Choroid plexus epithelial cell (primary cell): Measurements from ENCODE around the gene ADORA2A.
A peak's percentile ranks its signal among the peaks of the same experiment; 100 is the strongest.

Experiments
- DNase-seq: peaks from one replicate; pipeline ENCODE4 v3.0.0-alpha.2; 2010; ENCODE audit warnings: low read depth
- H3K4me3 ChIP-seq: 2 replicates; pipeline ENCODE4 v1.5.1; 2011; ENCODE audit warnings: low read depth, mild to moderate bottlenecking, control low read depth, low read length, moderate library complexity
- TF ChIP-seq, protein P1 (sequence below): conservative IDR thresholded peaks from 2 replicates; pipeline ENCODE4 v1.5.1; 2011; ENCODE audit warnings: low read depth, mild to moderate bottlenecking, control low read depth, inconsistent platforms, low read length, moderate library complexity

Gene ADORA2A

DNA sequence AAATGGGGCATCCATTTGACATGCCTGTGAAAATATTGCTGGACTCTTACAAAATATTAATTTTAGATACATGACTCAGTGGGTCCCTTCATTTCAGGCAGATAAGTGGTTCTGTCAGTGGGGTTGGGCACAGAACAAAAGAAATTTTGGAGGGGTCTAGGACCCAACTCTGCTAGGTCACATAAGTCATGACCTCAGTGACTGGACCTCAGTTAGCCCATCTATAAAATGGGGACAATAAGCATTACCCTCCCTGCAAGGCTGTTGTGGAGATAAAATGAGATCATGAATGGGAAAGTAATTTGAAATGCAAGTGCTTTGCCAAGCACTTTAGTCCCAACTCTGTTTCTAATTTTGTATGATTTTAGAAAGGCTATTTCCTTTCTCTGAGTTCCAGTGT is 23.8 kb downstream of the ADORA2A start:
- no peak for DNase-seq
- H3K4me3 ChIP-seq: no peak overlapping the region
- TF ChIP-seq, protein P1, sequence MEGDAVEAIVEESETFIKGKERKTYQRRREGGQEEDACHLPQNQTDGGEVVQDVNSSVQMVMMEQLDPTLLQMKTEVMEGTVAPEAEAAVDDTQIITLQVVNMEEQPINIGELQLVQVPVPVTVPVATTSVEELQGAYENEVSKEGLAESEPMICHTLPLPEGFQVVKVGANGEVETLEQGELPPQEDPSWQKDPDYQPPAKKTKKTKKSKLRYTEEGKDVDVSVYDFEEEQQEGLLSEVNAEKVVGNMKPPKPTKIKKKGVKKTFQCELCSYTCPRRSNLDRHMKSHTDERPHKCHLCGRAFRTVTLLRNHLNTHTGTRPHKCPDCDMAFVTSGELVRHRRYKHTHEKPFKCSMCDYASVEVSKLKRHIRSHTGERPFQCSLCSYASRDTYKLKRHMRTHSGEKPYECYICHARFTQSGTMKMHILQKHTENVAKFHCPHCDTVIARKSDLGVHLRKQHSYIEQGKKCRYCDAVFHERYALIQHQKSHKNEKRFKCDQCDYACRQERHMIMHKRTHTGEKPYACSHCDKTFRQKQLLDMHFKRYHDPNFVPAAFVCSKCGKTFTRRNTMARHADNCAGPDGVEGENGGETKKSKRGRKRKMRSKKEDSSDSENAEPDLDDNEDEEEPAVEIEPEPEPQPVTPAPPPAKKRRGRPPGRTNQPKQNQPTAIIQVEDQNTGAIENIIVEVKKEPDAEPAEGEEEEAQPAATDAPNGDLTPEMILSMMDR: no peak

DNA sequence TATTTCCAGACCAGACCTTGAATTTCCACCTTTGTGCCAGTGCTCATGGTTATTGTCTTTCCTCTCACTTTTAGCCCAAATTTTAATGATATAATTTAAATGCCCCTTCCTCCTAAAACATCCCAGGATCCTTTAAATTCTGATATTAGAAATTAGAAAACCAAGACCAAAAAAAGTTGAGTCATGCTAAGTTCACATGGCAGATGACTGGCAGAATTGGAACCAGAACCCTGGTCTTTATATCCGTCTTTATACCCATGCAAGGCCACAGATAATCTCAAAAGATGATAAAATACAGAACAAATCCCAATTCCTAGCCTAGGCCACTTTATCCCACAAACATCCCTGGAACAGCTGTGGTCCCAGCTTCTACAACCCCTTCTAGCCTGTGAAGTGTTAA is 26.5 kb downstream of the ADORA2A start:
- no peak overlapping the region for H3K4me3 ChIP-seq
- DNase-seq: no peak
- TF ChIP-seq, protein P1: no peak

DNA sequence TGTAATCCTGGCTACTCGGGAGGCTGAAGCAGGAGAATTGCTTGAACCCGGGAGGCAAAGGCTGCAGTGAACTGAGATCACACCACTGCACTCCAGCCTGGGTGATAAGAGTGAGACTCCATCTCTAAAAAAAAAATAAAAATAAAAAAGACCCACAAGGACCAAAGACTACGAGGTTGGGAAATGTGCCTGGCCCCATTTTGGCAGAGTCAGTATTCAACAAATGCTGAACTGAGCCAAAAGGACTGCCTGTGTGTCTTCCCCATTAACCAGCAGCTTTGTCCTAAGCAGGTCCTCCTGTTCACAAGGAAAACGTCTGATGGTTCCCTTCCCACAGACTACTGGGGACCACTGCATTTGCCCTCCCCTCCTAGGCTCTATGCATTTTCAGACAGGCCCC is 27.6 kb downstream of the ADORA2A start:
- DNase-seq: no peak
- H3K4me3 ChIP-seq: no peak overlapping the region
- TF ChIP-seq, protein P1: no peak

DNA sequence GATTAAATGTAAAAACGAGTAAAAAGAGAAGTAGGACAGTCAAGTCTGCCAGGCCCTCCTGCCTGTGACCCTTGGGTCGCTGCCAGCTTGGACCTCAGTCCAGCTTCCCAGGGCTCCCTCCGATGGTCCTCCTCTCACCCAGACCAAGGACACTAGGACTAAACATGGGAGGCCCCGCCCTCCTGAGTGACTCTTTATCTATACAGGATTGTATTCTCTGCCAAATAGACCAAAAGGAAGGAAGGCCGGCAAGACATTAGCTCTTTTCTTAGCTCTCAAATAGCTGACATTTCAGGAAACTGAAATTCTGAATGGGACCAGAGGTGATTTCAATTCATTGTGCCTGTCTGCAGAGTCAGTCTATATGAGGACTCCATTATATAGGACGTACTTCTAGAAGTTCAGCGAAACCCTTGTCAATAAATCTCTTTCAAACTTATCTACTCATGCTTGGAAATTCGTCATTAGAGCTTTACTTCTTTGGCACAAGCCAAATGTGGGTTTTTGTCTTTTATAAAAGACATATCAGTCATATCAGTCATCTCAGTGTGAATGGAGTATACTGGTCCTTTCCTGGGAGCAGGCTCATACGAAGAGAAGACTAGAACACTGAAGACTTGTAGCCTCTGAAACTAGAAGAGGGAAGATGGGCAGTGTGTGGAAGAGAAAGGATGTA is 28.5 kb downstream of the ADORA2A start:
- TF ChIP-seq, protein P1: no peak
- no peak overlapping the region for H3K4me3 ChIP-seq
- no peak for DNase-seq

DNA sequence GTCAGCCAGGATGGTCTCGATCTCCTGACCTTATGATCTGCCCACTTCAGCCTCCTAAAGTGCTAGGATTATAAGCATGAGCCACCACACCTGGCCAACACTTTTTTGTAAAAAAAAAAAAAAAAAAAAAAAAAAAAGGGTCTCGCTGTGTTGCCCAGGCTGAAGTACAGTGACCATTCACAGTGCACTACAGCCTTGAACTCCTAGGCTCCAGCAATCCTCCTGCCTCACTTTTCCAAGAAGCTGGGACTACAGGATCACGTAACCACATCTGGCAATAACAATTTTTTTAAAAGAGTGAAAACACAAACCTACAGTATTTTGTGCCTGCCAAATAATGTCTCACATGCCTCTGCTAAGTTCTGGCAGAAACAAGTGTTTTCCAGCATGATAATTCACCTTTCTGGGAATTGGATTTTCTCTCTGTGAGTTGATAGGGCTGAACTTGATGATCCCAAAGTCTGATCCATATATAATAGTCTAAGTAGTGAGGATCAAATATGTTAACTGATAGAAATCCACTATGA is 30.6 kb downstream of the ADORA2A start:
- no peak overlapping the region for H3K4me3 ChIP-seq
- no peak for DNase-seq
- TF ChIP-seq, protein P1: no peak

DNA sequence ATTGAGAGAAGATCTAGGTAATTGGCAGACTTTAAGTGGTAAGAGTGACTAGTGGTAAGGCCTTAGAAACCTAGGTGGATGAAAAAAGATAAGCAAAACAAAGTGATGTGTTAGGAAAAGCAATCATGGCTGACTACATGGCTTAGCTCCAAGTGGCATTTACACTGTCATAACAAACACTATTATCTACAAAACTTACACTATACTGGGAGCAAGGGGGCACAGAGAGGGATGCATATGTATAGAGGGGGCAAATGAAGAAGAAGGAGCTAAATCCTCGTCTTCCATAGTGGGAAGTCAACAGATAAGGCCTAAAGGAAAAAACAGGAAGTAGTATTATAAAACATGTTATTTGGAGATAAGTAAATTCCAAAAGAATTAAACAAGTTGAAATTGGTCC is 32.5 kb downstream of the ADORA2A start:
- no peak for DNase-seq
- no peak overlapping the region for H3K4me3 ChIP-seq
- TF ChIP-seq, protein P1: no peak

DNA sequence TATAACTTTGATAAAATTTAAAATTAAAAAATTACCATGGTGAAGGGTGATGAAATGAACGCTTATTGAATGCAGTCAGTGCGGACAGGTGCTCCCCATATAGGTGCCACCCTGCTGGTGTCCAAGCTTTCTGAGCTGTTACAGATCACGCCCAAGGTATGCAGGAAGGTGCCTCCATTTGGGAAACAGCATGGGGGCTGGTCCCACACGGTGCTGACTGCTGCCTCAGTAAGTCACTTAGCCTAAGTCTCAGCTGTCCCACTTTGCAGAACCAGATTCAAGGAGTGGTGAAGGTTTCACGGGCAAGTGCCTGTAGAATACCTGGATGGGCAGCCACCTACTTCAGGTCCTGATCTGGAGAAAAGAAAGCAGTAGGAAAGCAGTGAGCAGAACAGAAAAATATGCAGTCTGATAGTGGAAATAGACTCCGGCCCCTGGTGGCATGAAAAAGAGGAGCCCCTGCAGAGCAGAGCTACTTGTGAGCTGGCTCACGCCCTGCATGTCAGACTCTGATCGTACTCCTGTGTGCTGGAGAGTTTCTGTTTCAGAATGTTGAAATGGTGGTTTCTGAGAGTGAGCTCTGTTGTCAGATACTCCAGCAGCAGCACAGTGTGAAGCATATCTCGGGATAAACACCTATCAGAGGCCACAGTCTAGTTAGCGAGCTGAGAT is 33.2 kb downstream of the ADORA2A start:
- H3K4me3 ChIP-seq: no peak overlapping the region
- DNase-seq: peak; percentile 91
- TF ChIP-seq, protein P1: peak; percentile 47
